GM19452 (cell line): Measurements from ENCODE around the gene SLC45A1.
"Not testable (repeated sequence)": the region's sequence is repeated elsewhere in the genome, so short reads cannot be mapped to it uniquely, and the experiment has no call there.

Experiments
- ATAC-seq: cut with Tn5 transposase; IDR thresholded peaks from one replicate; pipeline ENCODE4 v1.9.1; 2021; ENCODE audit not compliant: unreplicated experiment

The SLC45A1 gene

GRCh38 chr1:8317647-8318381 lies at the start of gene SLC45A1:
Gene SLC45A1 (plus strand): TSS chr1:8318114. CDS start chr1:8324330, 6,216 bp downstream.
- no peak for ATAC-seq

GRCh38 chr1:8273036-8273435 lies 44.9 kb upstream of the SLC45A1 start:
- ATAC-seq, result no peak

DNA sequence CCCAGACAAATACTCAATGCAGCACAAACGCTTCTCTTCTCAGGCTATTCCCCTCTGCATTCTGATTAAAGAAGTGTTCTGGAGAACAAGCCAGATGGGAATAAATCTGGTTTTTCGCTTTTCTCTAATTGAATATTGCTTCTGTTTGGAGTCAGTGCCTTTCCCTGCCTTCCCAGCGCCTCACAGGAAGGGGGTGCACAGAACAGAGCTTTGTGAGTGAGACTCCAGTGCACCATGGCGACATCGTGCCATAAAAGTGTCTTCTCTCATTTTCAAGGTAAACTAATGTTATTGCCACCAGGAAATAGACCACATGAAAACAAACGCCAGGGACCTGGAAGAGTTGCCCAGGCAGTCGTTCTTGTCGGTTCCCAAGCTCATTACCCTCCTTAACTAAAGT lies 43.6 kb upstream of the SLC45A1 start:
- no peak for ATAC-seq

GRCh38 chr1:8276173-8276914 lies 41.6 kb upstream of the SLC45A1 start:
- no peak for ATAC-seq

DNA sequence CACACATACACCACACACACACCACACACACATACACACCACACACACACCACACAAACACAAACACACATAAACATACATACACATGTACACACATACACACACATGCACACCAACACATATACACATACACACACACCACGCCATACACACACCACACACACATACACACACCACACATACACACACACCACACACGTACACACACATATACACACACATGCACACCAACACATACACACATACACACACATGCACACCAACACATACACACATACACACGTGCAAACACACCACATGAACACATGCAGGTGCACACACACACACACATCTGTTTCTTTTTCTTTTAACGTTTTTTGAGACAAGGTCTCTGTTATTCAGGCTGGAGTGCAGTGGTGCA lies 41.0 kb upstream of the SLC45A1 start:
- ATAC-seq, result no peak

DNA sequence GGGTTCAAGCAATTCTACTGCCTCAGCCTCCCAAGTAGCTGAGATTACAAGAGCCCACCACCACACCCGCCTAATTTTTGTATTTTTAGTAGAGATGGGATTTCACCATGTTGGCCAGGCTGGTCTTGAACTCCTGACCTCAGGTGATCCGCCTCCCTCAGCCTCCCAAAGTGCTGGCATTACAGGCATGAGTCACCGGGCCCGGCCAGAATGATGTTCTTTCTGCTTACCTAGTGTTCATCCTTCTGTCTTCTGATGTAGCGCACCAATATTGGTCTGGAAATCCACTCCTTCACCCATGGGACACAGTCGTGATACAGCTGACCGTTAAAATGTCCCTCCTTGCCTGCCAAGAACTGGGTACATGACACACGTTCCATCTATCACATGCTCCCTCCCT lies 39.2 kb upstream of the SLC45A1 start:
- ATAC-seq, result not testable (repeated sequence)

- no peak for ATAC-seq
These were observed 35.9 kb upstream of the SLC45A1 start for GRCh38 chr1:8281843-8282509.

GRCh38 chr1:8283058-8283884 lies 34.6 kb upstream of the SLC45A1 start:
- ATAC-seq, result peak; percentile 93

DNA sequence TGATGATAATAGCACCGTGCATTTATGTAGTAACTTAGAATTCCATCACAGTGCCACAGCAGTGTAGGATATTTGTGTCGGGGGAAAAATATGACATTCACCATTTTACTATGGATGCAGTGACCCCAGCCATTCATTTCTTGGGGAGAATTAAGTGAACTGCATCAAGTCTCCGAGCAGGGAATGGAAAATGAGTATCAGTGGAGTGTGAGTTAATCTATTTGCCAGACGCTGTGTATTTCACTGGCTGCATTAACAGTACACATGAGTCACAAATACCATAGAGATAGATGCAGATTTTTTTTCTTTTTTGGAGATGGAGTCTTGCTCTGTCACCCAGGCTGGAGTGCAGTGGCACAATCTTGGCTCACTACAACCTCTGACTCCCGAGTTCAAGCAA lies 33.8 kb upstream of the SLC45A1 start:
- no peak for ATAC-seq

DNA sequence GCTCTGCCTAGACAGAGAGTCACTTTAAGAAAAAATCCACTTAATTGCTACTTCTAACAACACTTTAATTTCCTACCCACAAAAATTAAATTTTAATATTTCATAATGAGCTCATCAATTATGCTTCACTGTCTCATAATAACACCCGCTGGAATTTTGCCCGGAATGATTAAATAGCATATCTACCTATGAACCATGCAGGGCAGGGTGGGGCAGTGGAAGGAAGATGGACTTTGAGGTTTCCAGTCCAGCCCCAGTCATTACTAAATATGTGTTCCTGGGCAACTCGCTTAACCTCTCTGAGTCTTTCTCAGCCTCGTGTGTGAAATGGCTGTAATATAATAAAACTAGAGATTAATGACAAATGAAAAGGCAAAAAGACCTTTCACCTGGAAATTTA lies 32.8 kb upstream of the SLC45A1 start:
- no peak for ATAC-seq

DNA sequence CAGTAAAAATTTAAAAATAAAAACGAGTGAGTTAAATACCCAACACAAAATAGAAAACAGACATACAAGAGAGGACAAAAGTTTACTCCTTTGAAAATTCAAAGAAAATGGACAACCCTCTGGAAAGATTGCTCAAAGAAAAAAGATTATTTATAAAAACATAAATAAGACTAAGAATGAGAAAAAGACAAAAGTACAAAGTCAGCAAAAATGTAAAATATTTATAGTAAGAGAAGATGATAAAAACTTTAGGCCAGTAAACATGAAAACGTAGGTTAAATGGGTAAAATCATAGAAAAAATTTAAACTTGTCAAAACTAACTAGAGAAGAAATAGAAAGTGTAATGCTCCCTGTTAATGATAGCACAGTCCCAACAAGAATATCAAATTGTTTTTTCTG lies 31.9 kb upstream of the SLC45A1 start:
- no peak for ATAC-seq

DNA sequence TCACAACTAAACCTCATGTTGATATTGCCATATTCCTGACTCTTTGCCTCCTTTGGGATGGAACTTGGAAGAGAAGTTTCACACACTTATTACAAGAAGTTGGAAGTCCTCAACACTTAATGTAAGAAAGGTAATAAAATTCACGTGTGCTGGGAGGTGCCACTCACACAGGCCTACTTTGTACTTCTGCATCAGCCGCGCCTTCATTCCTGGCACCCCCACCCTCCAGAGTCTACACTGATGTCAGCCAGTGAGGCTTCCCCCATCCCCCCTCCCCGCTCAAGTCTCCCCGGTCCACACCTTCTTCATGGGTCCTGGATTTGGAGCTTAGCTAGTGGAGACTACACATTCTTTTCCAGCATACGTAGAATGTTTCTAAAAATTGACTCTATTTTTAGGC lies 24.8 kb upstream of the SLC45A1 start:
- no peak for ATAC-seq

DNA sequence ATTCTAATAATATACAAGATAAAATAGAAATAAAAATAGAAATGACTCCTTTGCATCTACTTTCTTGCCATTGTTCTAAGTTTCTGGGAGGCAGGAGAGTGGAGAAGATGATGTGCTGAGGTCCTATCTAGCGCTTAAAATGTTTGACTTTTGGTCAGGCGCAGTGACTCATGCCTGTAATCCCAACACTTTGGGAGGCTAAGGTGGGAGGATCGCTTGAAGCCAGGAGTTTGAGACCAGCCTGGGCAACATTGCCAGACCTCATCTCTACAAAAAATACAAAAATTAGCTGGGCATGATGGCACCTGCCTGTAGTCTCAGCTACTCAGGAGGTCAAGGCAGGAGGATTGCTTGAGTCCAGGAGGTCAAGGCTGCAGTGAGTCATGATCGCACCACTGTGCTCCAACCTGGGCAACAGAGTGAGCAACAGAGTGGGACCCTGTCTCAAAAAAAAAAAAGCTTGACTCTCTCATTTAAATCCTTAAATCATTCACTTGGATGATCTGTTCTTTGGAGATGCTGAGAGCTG lies 24.2 kb upstream of the SLC45A1 start:
- ATAC-seq, result no peak

- ATAC-seq, result no peak
These were observed 23.7 kb upstream of the SLC45A1 start for GRCh38 chr1:8294170-8294697.

- no peak for ATAC-seq
These were observed 20.7 kb upstream of the SLC45A1 start for GRCh38 chr1:8297245-8297644.

DNA sequence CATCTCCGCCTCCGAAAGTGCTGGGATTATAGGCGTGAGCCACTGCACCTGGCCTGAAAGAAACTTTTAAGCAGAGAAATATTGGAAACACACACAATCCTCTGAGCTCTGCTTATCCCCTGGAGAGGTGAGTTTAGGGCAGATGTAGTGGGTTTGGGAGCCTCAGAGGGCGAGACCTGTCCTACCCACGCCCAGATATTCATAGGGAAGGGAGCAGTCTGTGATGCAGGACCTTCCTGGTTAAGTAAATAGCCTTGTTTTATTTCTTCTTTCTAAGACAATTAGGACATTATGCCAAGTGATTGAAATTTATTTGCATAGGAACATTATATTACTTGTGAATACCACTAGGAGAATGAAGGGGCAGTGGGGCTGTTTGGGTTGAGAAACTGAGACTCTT lies 18.0 kb upstream of the SLC45A1 start:
- ATAC-seq, result no peak

- ATAC-seq, result no peak
These were observed 15.6 kb upstream of the SLC45A1 start for GRCh38 chr1:8302081-8302956.

- ATAC-seq, result no peak
These were observed 14.8 kb upstream of the SLC45A1 start for GRCh38 chr1:8303141-8303540.

- ATAC-seq, result no peak
These were observed 14.0 kb upstream of the SLC45A1 start for GRCh38 chr1:8303876-8304275.

DNA sequence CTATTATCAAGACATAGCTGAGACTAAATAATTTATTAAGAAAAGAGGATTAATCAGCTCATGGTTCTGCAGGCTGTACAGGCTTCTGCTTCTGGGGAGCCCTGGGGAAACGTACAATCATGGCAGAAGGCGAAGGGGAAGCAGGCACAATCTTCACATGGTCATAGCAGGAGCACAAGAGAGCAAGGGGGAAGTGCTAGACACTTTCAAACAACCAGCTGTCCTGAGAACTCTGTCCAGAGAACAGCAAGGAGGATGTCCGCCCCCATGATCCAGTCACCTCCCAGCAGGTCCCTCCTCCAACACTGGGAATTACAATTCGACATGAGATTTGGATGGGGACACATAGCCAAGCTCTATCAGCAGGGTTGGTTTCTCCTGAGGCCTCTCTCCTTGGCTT lies 10.3 kb upstream of the SLC45A1 start:
- ATAC-seq, result no peak
